Mucosa of rectum (tissue), 2 donors: ENCODE results near the gene PRSS8.

Experiments used
- H3K27ac ChIP-seq, 2 donors: one replicate each; pipeline ENCODE4 v1.7.0; 2013; ENCODE audit warnings: inconsistent platforms in 2 of 2, low read depth in 2 of 2, low read length in 2 of 2
- H3K27me3 ChIP-seq, 2 donors: one replicate each; pipeline ENCODE4 v1.7.0; 2013; ENCODE audit warnings: low read length in 2 of 2; ENCODE audit not compliant: control insufficient read depth in 2 of 2, insufficient read depth in 2 of 2
- H3K36me3 ChIP-seq, 2 donors: one replicate each; pipeline ENCODE4 v1.7.0; 2013; ENCODE audit warnings: low read length in 2 of 2; ENCODE audit not compliant: control insufficient read depth in 2 of 2, insufficient read depth in 2 of 2
- H3K4me1 ChIP-seq, 2 donors: one replicate each; pipeline ENCODE4 v1.7.0; 2013; ENCODE audit warnings: low read length in 2 of 2, mild to moderate bottlenecking in 1 of 2; ENCODE audit not compliant: control insufficient read depth in 2 of 2, insufficient read depth in 2 of 2
- H3K4me3 ChIP-seq, 2 donors: one replicate each; pipeline ENCODE4 v1.7.0; 2013; ENCODE audit warnings: low read length in 2 of 2
- H3K9ac ChIP-seq, 2 donors: one replicate each; pipeline ENCODE4 v1.7.0; 2013; ENCODE audit warnings: low read length in 2 of 2, low read depth in 1 of 2, mild to moderate bottlenecking in 1 of 2
- H3K9me3 ChIP-seq, 2 donors: one replicate each; pipeline ENCODE4 v1.7.0; 2013; ENCODE audit warnings: low read length in 2 of 2; ENCODE audit not compliant: control insufficient read depth in 2 of 2
- donor health status: healthy.
- donor health status: Normal muscosa, but diverticular disease.

Gene PRSS8

GRCh38 chr16:31134625-31135534 is 647 bp downstream of the PRSS8 start:
- H3K9ac ChIP-seq, result peak overlapping the region; percentile 88 to 98

GRCh38 chr16:31134091-31134571 is 1.4 kb downstream of the PRSS8 start:
- H3K4me3 ChIP-seq, result peak overlapping the region; percentile 77 to 90
- peak overlapping the region; percentile 92 to 98 for H3K27ac ChIP-seq
- H3K27me3 ChIP-seq, result no peaks in the 10 kb centered on the region
- H3K4me1 ChIP-seq, result peaks cover 66 to 70% of the 10 kb centered on the region in 2 donors
- no peaks in the 10 kb centered on the region for H3K9me3 ChIP-seq
- H3K36me3 ChIP-seq, result peaks cover 17 to 26% of the 10 kb centered on the region in 2 donors
- peak overlapping the region; percentile 88 to 98 for H3K9ac ChIP-seq

More at GRCh38 chr16:31134625-31135534, 647 bp downstream of the PRSS8 start:
- peak overlapping the region; percentile 92 to 98 for H3K27ac ChIP-seq
- no peaks in the 10 kb centered on the region for H3K9me3 ChIP-seq
- peaks cover 17 to 23% of the 10 kb centered on the region in 2 donors for H3K36me3 ChIP-seq
- no peaks in the 10 kb centered on the region for H3K27me3 ChIP-seq
- H3K4me1 ChIP-seq, result peaks cover 62 to 67% of the 10 kb centered on the region in 2 donors
- peak overlapping the region; percentile 77 to 90 for H3K4me3 ChIP-seq

GRCh38 chr16:31133046-31133501 is 2.5 kb downstream of the PRSS8 start:
- H3K9me3 ChIP-seq, result no peaks in the 10 kb centered on the region
- H3K4me1 ChIP-seq, result peaks cover 66 to 70% of the 10 kb centered on the region in 2 donors
- peak overlapping the region; percentile 92 to 98 for H3K27ac ChIP-seq
- H3K9ac ChIP-seq, result peak overlapping the region; percentile 88 to 98
- H3K27me3 ChIP-seq, result no peaks in the 10 kb centered on the region
- peak overlapping the region; percentile 77 to 90 for H3K4me3 ChIP-seq
- peaks cover 17 to 26% of the 10 kb centered on the region in 2 donors for H3K36me3 ChIP-seq

- H3K27me3 ChIP-seq, result no peaks in the 10 kb centered on the region
- H3K9me3 ChIP-seq, result no peaks in the 10 kb centered on the region
- H3K4me1 ChIP-seq, result peaks cover 72 to 76% of the 10 kb centered on the region in 2 donors
- H3K4me3 ChIP-seq, result peak overlapping the region in 1 of 2 donors; percentile 3
- H3K36me3 ChIP-seq, result peaks cover 17 to 29% of the 10 kb centered on the region in 2 donors
- H3K27ac ChIP-seq, result peak overlapping the region; percentile 92 to 98
- peak overlapping the region; percentile 14 to 64 for H3K9ac ChIP-seq
Measured at GRCh38 chr16:31132303-31132979, 3.1 kb downstream of the PRSS8 start.

GRCh38 chr16:31131841-31132271 is 3.7 kb downstream of the PRSS8 start:
- peak overlapping the region; percentile 3 to 49 for H3K4me3 ChIP-seq
- peak overlapping the region; percentile 14 to 64 for H3K9ac ChIP-seq
- H3K27ac ChIP-seq, result peak overlapping the region; percentile 92 to 98
- peaks cover 17 to 34% of the 10 kb centered on the region in 2 donors for H3K36me3 ChIP-seq
- no peaks in the 10 kb centered on the region for H3K9me3 ChIP-seq
- no peaks in the 10 kb centered on the region for H3K27me3 ChIP-seq
- H3K4me1 ChIP-seq, result peaks cover 77 to 82% of the 10 kb centered on the region in 2 donors

- peak overlapping the region in 1 of 2 donors; percentile 64 for H3K9ac ChIP-seq
- H3K4me3 ChIP-seq, result peak overlapping the region in 1 of 2 donors; percentile 49
- H3K4me1 ChIP-seq, result peaks cover 75 to 83% of the 10 kb centered on the region in 2 donors
- H3K36me3 ChIP-seq, result peaks cover 17 to 34% of the 10 kb centered on the region in 2 donors
- H3K27ac ChIP-seq, result peak overlapping the region; percentile 92 to 98
- no peaks in the 10 kb centered on the region for H3K9me3 ChIP-seq
- H3K27me3 ChIP-seq, result no peaks in the 10 kb centered on the region
Measured at GRCh38 chr16:31131416-31131815, 4.1 kb downstream of the PRSS8 start.

GRCh38 chr16:31130899-31131298 is 4.6 kb downstream of the PRSS8 start:
- Histone ChIP-seq H3K9me3 (no peaks in the 10 kb centered on the region), H3K27me3 (no peaks in the 10 kb centered on the region), H3K9ac (peak overlapping the region in 1 of 2 donors; percentile 76), H3K4me1 (peaks cover 70 to 78% of the 10 kb centered on the region in 2 donors), H3K36me3 (peaks cover 17 to 34% of the 10 kb centered on the region in 2 donors), H3K4me3 (no peak overlapping the region), H3K27ac (peak overlapping the region; percentile 92 to 98)

- no peaks in the 10 kb centered on the region for H3K27me3 ChIP-seq
- H3K36me3 ChIP-seq, result peaks cover 17 to 34% of the 10 kb centered on the region in 2 donors
- H3K4me3 ChIP-seq, result no peak overlapping the region
- H3K9ac ChIP-seq, result peak overlapping the region; percentile 68 to 76
- H3K4me1 ChIP-seq, result peaks cover 66 to 75% of the 10 kb centered on the region in 2 donors
- peak overlapping the region; percentile 92 to 98 for H3K27ac ChIP-seq
- no peaks in the 10 kb centered on the region for H3K9me3 ChIP-seq
Measured at GRCh38 chr16:31130336-31130891, 5.1 kb downstream of the PRSS8 start.

- Histone ChIP-seq H3K9me3 (no peaks in the 10 kb centered on the region), H3K9ac (peak overlapping the region; percentile 68 to 76), H3K27me3 (no peaks in the 10 kb centered on the region), H3K27ac (peak overlapping the region; percentile 92 to 98), H3K4me3 (peak overlapping the region in 1 of 2 donors; percentile 31), H3K4me1 (peaks cover 65 to 75% of the 10 kb centered on the region in 2 donors), H3K36me3 (peaks cover 17 to 34% of the 10 kb centered on the region in 2 donors)
Measured at GRCh38 chr16:31129568-31130335, 5.8 kb downstream of the PRSS8 start.
